HG03039 (cell line): ENCODE measurements around the gene SDCBP2.

Source experiments
- ATAC-seq: cut with Tn5 transposase; IDR thresholded peaks from one replicate; pipeline ENCODE4 v1.9.1; 2021; ENCODE audit warnings: mild to moderate bottlenecking, moderate library complexity; ENCODE audit not compliant: unreplicated experiment

SDCBP2 gene

GRCh38 chr20:1328680-1329330 lies at the start of gene SDCBP2:
SDCBP2 (minus strand) TSS chr20:1329139; CDS start chr20:1320416, 8,723 bp downstream.
- ATAC-seq: no peak

- ATAC-seq: no peak
Measured at GRCh38 chr20:1378735-1379125, 49.8 kb upstream of the SDCBP2 start.

GRCh38 chr20:1377984-1378734 lies 49.2 kb upstream of the SDCBP2 start:
- ATAC-seq: no peak

- ATAC-seq: no peak
Measured at GRCh38 chr20:1377341-1377871, 48.5 kb upstream of the SDCBP2 start.

GRCh38 chr20:1376408-1377270 lies 47.7 kb upstream of the SDCBP2 start:
- ATAC-seq: no peak

GRCh38 chr20:1376007-1376406 lies 47.1 kb upstream of the SDCBP2 start:
- no peak for ATAC-seq

GRCh38 chr20:1375515-1375914 lies 46.6 kb upstream of the SDCBP2 start:
- no peak for ATAC-seq

- no peak for ATAC-seq
Measured at GRCh38 chr20:1374246-1374645, 45.3 kb upstream of the SDCBP2 start.

GRCh38 chr20:1373614-1374013 lies 44.7 kb upstream of the SDCBP2 start:
- no peak for ATAC-seq

- ATAC-seq: no peak
Measured at GRCh38 chr20:1373036-1373435, 44.1 kb upstream of the SDCBP2 start.

- no peak for ATAC-seq
Measured at GRCh38 chr20:1371830-1372539, 43.0 kb upstream of the SDCBP2 start.

GRCh38 chr20:1371202-1371782 lies 42.4 kb upstream of the SDCBP2 start:
- ATAC-seq: no peak

GRCh38 chr20:1370548-1371110 lies 41.7 kb upstream of the SDCBP2 start:
- no peak for ATAC-seq

- no peak for ATAC-seq
Measured at GRCh38 chr20:1369970-1370369, 41.0 kb upstream of the SDCBP2 start.

- ATAC-seq: no peak
Measured at GRCh38 chr20:1368448-1369199, 39.7 kb upstream of the SDCBP2 start.

GRCh38 chr20:1367479-1367878 lies 38.5 kb upstream of the SDCBP2 start:
- no peak for ATAC-seq

GRCh38 chr20:1364106-1364505 lies 35.2 kb upstream of the SDCBP2 start:
- no peak for ATAC-seq

- ATAC-seq: no peak
Measured at GRCh38 chr20:1363522-1363921, 34.6 kb upstream of the SDCBP2 start.

GRCh38 chr20:1362484-1362883 lies 33.5 kb upstream of the SDCBP2 start:
- no peak for ATAC-seq
